ENCODE results near the gene DOLPP1.
"Not testable (repeated sequence)": the region's sequence is repeated elsewhere in the genome, so short reads cannot be mapped to it uniquely, and the experiment has no call there.

The DOLPP1 gene, protein sequence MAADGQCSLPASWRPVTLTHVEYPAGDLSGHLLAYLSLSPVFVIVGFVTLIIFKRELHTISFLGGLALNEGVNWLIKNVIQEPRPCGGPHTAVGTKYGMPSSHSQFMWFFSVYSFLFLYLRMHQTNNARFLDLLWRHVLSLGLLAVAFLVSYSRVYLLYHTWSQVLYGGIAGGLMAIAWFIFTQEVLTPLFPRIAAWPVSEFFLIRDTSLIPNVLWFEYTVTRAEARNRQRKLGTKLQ

GRCh38 chr9:129080601-129081387, at the start of gene DOLPP1:
Gene DOLPP1, plus strand, starts transcription at chr9:129081111. Its CDS starts 21 bp downstream, at chr9:129081132.
- DNase-seq, result peak; percentile 100

GRCh38 chr9:129031514-129031913, 49.4 kb upstream of the DOLPP1 start:
- no peak for DNase-seq

- no peak for DNase-seq
Observed at GRCh38 chr9:129032541-129033159, 48.3 kb upstream of the DOLPP1 start.

GRCh38 chr9:129033216-129033615, 47.7 kb upstream of the DOLPP1 start:
- DNase-seq, result no peak

DNA sequence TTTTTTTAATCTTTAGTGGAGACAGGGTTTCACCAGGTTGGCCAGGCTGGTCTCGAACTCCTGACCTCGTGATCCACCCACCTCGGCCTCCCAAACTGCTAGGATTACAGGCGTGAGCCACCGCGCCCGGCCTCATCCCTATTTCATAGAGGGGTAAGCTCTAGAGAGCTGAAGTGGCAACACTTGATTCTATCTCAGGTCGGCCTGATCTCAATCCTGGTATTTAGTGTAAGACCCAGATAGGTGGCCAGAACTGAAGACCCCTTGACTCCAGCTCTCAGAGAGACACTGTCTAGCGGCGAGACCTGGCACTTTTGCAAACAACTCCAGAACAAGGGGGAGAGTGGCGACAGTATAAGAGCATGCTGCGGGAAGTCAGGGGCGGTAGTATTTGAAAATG, 45.1 kb upstream of the DOLPP1 start:
- not testable (repeated sequence) for DNase-seq

DNA sequence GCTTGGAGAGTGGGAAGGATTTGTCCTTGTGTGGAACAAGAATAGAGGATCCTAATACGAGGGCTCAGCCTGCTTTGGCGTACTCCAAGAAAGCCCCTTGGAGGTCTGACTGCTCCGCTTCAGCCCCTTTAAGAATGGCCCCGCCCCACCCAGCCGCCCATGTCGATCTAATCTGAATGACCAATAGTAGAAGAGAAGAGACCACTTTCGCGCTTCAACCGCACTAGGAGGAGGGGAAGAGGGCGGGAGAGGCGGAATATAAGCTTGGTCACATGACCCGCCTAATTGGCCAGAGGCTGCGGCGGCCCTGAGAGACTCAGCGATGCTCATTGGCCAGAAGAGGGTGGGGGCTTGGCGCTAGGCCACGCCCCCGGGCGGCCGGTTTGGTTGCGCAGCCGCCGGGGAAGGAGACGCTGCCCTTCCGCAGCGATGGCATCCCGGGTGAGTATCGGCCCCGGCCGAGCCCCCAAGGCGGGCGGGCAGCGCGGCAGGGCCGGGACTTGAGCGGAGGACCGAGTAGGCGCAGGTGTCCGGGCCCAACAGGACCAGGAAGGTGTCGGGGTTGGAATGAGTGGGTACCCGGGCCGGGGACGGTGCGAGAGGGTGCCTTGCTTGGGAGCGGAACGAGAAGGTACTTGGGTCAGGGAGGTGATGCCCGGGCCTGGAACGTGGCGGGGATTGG, 44.5 kb upstream of the DOLPP1 start, which contains the start of gene MIGA2:
TSS of gene MIGA2 (plus strand) at position 386 of the 682 bp plus-strand sequence. CDS start 3,969 bp downstream, outside the sequence.
- peak; percentile 99 for DNase-seq

DNA sequence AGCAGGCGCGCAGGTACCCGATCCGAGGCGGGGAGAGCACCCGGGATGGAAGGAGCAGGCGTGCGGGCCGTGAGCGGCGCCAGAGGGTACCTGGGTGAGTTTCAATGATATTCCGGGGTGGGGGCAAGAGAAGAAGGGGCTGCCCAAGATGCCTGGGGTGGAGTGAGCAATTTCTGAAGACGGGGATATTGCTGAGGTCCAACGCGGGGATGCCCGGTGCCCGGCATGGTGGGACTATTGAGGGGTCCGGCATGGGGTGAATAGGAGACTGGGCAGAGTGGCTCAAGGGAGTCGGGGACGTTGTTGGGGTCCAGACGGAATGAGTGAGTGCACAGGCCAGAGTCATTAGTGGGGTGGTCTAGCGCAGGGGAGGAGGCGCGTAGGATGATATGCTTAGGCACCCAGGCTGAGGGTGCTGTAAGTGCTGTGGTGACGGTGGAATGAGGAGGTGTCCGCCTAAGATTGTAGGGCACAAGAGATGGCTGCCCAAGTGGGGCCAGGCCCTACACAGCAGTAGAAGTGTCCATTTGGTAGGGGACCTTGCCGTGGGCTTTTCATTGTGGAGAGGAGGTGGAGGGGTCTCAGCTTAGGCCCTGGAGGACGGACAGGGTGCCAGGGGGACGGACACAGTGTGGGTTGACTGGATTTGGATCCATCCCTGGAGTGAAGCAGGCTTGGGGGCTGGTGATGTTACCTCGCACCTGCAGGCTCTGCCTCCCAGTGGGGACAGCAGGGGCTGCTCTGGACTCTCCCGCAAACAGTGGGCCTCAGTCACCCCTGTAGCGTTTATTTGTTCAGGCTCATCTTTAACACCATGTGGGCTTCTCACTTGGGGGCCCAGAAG, 43.8 kb upstream of the DOLPP1 start:
- DNase-seq, result no peak

- DNase-seq, result no peak
Observed at GRCh38 chr9:129037767-129038098, 43.2 kb upstream of the DOLPP1 start.

- no peak for DNase-seq
Observed at GRCh38 chr9:129038109-129038852, 42.6 kb upstream of the DOLPP1 start.

GRCh38 chr9:129040113-129040643, 40.7 kb upstream of the DOLPP1 start:
- no peak for DNase-seq

GRCh38 chr9:129042016-129042415, 38.9 kb upstream of the DOLPP1 start:
- no peak for DNase-seq

- DNase-seq, result no peak
Observed at GRCh38 chr9:129052592-129052991, 28.3 kb upstream of the DOLPP1 start.

- DNase-seq, result no peak
Observed at GRCh38 chr9:129053020-129053419, 27.9 kb upstream of the DOLPP1 start.

DNA sequence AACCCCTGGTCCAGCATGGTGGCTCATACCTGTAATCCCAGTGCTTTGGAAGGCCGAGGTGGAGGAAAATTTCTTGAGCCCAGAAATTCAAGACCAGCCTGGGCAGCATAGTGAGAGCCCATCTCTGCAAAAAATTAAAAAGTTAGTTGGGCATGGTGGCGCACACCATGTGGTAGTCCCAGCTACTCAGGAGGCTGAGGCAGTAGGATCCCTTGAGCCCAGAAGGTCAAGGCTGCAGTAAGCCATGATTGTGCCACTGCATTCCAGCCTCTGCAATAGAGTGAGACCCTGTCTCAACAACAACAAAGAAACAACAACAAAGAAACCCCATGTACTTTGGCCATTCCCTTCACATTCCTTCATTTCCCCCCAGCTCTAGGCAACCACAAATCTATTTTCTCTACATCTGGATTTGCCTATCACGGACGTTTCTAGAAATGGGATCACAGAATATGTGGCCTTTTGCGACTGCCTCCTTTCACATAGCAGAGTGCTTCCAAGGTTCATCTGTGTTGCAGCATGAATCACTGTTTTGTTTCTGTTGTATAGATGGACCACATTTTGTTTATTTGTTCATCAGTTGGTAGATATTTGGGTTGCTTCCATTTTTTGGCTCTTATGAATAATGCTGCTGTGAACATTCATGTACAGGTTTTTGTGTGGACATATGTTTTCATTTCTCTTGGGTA, 26.6 kb upstream of the DOLPP1 start:
- no peak for DNase-seq

- no peak for DNase-seq
Observed at GRCh38 chr9:129058965-129059795, 21.7 kb upstream of the DOLPP1 start.

DNA sequence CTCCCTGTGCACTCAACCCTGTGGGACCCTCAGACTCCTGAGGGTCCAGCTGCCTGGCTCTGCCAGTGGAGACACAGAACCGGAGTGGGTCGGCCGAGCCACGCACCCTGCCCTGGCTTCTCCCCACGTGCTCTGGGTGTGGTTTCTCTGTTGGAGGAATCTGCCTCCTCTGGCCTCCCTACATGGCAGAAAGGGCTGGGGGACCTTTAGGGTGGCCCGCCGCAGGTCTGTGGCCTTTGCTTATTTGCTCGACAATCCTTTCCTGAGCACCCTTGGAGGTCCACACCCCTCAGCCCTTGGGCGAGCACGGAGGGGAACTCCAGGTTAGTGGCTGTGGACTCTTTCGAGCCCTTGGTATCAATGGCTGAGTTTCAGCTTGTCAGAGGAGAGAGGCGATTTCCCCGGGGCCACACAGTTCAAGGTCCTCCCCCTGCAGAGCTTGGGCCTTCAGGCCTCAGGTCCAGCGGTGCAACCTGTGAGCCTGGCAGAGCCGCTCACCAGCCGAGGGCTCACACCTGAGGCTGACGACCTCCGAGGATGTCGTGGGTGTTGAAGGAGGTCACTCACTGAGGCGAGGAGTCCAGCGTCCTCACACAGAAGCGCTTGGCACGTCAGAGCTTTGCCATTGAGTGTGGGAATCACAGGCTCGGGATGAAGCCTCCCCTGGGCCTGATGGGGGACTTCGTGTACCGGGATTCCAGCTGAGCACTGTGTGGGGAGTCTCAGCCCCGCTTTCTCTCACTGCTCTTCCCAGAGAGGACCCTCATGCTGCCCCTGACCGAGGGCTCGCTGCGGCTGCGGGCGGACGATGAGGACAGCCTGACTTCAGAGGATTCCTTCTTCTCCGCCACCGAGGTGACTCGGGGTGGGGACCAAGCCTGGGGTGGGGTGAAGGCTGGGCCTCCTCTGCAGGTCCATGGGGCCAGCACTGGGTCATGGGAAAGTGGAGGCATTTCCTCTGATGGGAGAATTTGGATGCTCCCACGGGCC, 20.8 kb upstream of the DOLPP1 start:
- no peak for DNase-seq

GRCh38 chr9:129060991-129061390, 19.9 kb upstream of the DOLPP1 start:
- DNase-seq, result no peak

GRCh38 chr9:129063061-129063460, 17.9 kb upstream of the DOLPP1 start:
- no peak for DNase-seq

Data from activated CD4-positive, alpha-beta T cell treated with anti-CD3 and anti-CD28 coated beads, Interleukin-10, Interleukin-2, amounts not matched to agents 100 ng/mL and 50 ng/mL, durations not matched to agents 16 hours and 8 hours (primary cell).